GM18873 (cell line): ENCODE measurements around the gene UNC13B.
A peak's percentile ranks its signal among the peaks of the same experiment; 100 is the strongest.
"Not testable (repeated sequence)": the region's sequence is repeated elsewhere in the genome, so short reads cannot be mapped to it uniquely, and the experiment has no call there.

Experiments
- ATAC-seq: cut with Tn5 transposase; IDR thresholded peaks from one replicate; pipeline ENCODE4 v1.9.1; 2021; ENCODE audit warnings: mild to moderate bottlenecking, moderate library complexity, moderate number of reproducible peaks; ENCODE audit not compliant: unreplicated experiment, low FRiP score

Gene UNC13B

GRCh38 chr9:35161713-35162604 is at the start of gene UNC13B:
Gene UNC13B, plus strand, starts transcription at chr9:35162009. Its CDS starts 275 bp downstream, at chr9:35162284.
- ATAC-seq, result peak; percentile 48

- ATAC-seq, result no peak
Observed at GRCh38 chr9:35112257-35113020, 49.4 kb upstream of the UNC13B start.

DNA sequence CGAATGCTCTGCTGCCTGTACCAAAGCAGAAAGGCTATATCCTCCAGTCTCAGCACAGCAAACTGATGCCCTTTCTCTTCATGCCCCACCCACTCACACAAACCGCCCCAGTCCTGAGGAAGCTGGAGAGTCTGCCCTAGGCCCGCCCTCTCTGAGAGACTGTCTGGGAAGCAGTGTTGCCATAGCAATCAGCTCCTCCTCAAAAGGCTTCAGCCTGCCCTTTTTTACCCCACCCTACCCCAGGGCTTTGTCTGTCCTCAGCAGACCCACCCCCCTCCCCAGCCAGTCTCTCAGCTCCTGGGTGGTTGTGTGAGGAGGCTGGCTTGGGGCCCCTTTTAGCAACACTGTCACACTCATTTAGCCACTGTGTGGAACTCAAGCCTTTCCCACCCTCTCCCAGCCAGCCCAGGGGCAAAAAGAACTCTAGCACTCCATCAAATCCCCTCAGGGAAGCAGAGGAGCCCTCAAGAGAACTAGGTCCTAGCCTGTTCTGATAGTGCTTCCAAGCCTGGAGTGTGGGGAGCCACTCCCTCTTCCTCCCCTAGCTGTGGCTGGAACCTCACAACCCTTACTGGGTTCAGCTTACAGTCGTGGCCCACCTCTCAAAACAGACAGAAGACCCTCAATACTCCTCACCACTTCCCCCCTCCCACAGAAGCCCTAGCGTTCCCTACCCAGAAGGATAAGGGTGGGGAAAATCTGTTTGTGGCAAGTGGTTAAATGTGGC is 47.5 kb upstream of the UNC13B start:
- ATAC-seq, result no peak

- no peak for ATAC-seq
Observed at GRCh38 chr9:35114840-35115628, 46.8 kb upstream of the UNC13B start.

GRCh38 chr9:35115680-35116538 is 45.9 kb upstream of the UNC13B start, which contains the start of gene ATOSB:
Gene ATOSB, minus strand, starts transcription at chr9:35115862. Its CDS starts 7,588 bp downstream, at chr9:35108274.
- peak; percentile 47 for ATAC-seq

- ATAC-seq, result peak; percentile 7
Observed at GRCh38 chr9:35116539-35116897, 45.3 kb upstream of the UNC13B start.

GRCh38 chr9:35116898-35117551 is 44.8 kb upstream of the UNC13B start:
- peak; percentile 36 for ATAC-seq

DNA sequence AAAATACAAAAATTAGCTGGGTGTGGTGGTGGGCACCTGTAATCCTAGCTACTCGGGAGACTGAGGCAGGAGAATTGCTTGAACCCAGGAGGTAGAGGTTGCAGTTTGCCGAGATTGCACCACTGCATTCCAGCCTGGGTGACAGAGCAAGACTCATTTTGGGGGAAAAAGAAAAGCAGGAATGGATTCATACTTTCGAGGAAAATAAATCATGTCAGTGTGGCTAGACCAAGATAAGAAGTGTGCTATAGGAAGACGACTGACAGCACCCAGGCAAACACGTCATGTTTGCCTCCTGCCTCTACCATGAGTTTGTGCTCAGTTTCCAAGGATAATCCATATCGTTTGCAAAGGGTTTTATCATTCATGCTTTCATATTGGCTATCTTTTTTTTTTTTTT is 26.9 kb upstream of the UNC13B start:
- ATAC-seq, result no peak

GRCh38 chr9:35135988-35136387 is 25.8 kb upstream of the UNC13B start:
- ATAC-seq, result no peak

- ATAC-seq, result no peak
Observed at GRCh38 chr9:35136866-35137265, 24.9 kb upstream of the UNC13B start.

DNA sequence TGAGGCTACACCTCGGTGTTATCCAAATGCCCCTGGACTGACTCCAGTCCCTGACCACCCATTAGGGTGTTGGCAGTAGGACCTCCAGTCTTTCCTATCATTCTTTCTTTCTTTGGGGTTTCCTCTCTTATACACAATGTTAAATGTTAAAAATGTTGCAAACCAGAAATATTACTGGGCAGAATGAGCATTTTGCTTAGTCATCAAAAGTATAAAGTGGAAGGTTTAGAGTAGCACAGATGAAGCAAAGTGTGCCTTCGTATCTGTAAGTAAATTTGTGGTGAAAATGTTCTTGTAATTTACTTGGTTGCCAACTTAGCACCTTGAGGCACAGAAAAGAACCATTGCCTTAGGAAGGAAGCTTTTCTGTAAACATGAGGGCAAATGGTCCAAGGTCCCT is 21.7 kb upstream of the UNC13B start:
- ATAC-seq, result no peak

DNA sequence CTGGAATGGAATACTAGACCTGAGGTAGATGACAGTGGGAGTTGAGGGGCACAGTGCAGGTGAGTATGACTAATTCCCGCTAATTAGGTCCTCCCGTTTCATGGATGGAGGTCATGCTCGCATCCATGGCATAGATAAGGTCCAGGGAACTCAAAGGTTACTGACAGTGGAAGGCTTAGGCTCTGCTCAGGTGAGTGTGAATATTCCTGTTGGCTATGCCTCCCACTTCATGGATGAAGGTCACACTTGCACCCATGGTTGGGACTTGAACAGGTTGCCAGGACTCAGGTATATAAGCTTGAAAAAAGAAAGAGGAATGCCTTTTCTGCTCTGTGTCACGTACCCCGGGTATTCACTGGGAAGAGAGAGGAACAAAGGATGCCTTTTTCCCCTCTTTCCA is 19.8 kb upstream of the UNC13B start:
- ATAC-seq, result no peak

- ATAC-seq, result not testable (repeated sequence)
Observed at GRCh38 chr9:35147941-35148563, 13.8 kb upstream of the UNC13B start.

GRCh38 chr9:35152926-35153325 is 8.9 kb upstream of the UNC13B start:
- ATAC-seq, result no peak

DNA sequence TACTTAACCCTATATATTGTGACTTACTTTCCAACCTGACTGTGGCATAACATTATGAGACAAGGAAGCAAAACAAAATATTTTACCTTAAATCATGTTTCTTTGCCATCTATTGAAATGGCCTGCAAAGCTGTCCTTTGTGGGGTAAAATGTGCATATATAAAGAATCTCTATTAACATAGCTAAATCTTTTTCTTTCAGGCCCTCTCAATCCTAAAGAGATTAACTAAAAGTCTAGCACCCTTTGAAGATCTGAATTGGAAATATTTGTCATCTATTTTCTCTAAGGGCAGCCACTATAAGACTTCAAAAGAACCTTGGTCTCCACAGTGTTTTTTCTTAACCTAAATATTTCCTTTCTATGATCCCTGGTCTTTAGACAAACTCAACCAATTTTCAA is 5.0 kb upstream of the UNC13B start:
- no peak for ATAC-seq

- ATAC-seq, result not testable (repeated sequence)
Observed at GRCh38 chr9:35157836-35158235, 4.0 kb upstream of the UNC13B start.

- ATAC-seq, result no peak
Observed at GRCh38 chr9:35158501-35159280, 3.1 kb upstream of the UNC13B start.
